IPS DF 4.7 (cell line): ENCODE results near the gene SSH3.

Experiments used
- DNase-seq: peaks from one replicate; pipeline ENCODE4 v3.0.0-alpha.2; 2013; ENCODE audit warnings: low spot score; ENCODE audit errors: extremely low read depth

The SSH3 gene

DNA sequence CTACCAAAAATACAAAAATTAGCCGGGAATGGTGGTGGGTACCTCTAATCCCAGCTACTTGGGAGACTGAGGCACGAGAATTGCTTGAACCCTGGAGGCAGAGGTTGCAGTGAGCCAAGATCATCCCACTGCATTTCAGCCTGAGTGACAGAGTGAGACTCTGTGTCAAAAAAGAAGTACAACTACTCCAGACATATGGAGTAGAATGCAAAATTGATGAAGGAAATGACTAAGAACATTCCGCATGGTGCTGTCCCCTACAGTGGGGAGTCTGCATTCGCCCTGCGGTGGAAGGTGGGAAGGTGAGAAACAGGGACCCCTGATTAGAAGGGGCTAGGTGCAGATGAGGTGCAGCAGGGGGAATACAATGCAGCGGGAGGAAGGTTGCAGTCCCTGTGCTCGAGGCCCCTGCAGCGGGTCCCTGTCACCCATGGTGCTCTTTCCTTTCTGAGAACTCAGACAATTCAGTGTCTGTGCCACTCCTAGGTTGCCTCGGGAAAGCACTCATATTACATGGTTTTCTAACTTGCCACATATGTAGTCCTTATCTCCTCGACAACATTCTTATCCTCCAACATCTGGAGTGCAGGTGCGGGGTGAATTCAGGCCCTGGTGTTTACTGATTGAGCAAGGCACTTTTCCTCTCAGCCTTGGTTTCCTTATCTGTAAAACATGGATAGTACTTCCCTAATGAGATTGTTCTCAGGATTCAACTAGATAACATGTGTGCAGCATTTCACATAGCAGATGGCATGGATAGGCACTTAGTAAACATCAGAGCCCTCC lies 44.8 kb downstream of the SSH3 start:
- no peak for DNase-seq

- no peak for DNase-seq
These were observed 45.7 kb downstream of the SSH3 start for GRCh38 chr11:67349036-67349435.

- DNase-seq, result no peak
These were observed 46.1 kb downstream of the SSH3 start for GRCh38 chr11:67349457-67349856.

DNA sequence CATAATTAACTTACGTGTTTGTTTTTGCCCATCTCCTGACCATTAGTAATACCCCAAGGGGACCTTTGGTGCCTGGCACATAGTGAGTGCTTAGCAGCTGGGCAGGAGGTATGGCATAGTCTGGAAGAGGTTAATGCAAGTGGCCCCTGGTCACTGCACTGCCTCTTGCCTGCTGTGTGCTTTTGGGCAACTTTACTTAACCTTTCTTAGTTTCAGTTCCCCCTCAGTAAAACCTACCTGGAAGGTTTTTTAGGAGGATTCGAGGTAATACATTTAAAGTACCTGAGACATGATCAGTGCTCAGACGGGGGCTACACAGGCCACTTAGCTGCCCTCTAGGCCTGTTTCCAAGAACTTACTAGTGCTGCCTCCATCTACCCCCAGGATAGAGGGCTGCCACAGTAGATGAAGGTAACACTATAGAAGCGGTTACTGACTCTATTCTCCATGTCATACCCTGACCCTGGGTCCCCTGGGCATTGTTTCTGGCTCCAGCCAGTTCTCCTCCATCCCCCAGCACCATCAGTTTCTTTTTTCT lies 46.7 kb downstream of the SSH3 start:
- DNase-seq, result no peak

- no peak for DNase-seq
These were observed 48.1 kb downstream of the SSH3 start for GRCh38 chr11:67351275-67352005.

- no peak for DNase-seq
These were observed 49.4 kb downstream of the SSH3 start for GRCh38 chr11:67352546-67353316.

DNA sequence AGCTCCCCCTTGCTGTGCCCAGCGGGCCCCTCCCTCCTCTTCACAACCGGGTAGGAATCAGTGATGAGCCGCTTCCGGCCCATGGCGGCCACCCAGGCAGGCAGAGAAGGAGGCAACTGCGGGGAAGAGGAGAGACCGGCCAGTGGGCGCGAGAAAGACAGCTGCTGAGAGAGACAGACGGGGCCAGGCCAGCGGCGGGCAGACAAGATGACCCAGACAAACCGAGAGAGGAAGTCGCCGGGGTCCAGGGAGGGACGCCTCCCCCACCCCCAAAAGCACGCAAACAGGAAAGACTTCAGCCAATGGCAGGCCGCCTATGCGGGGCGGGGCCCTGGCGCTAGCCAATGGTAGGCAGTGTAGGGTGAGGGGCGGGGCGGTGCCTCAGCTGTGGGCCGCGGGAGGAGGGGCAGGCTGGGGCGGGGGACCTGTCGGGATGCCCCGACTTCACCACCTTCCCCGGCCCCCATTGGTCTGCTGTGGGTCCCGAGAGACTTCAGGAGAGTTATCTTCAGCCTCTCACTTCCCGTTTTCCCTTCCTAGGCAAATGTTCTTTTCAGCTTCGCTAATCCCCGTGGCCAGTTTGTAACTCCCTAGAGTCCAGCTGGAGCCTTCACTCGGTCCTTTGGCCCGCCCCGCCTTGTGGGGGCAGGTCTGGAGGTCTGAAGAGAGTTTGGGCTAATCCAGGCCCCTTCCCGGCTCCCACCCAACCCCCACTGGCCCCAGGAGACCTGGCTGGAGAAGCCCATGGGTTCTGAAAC lies 50.2 kb downstream of the SSH3 start, which contains the start of gene POLD4:
Gene POLD4, minus strand, starts transcription at position 230 of the 758 bp plus-strand sequence. Its CDS starts 147 bp downstream, at position 83.
- DNase-seq, result no peak

- DNase-seq, result no peak
These were observed 51.0 kb downstream of the SSH3 start for GRCh38 chr11:67354075-67355022.

DNA sequence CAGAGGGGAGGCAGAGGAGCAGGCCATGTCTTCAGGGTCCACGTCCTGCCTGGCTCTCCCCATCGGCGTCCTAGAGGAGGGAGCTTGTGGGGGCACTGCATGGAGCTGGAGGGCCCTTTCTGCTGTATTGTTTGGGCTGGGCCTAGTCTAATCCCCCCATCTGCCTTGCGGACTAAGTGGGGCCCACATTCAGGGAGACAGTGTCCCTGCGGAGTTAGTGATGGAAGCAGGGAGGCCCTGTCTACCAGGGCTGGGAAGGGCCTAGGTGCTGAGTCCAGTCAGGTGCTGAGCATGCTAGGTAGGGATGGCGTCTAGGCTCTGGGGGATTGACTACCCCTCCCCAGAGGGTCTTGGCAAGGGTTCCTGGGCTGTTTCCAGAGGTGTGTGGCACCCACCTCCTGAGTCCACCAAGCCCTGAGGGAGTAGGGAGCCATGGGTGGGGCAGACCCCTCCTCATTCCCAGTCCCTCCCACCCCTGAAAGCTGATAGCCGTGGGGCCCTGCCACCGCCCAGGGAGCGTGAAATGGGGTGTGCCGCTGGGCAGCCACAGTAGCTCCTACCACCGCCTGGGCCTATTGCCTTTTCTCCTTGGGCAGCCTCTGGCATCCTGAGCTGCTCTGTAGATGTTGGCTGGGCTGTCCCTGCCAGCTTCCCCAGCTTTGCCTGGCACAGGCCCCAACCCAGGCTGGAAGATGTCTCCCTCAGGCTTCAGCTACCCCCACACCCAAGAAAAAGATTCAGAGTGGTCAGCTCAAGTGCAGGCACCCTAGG lies 51.9 kb downstream of the SSH3 start:
- DNase-seq, result no peak

DNA sequence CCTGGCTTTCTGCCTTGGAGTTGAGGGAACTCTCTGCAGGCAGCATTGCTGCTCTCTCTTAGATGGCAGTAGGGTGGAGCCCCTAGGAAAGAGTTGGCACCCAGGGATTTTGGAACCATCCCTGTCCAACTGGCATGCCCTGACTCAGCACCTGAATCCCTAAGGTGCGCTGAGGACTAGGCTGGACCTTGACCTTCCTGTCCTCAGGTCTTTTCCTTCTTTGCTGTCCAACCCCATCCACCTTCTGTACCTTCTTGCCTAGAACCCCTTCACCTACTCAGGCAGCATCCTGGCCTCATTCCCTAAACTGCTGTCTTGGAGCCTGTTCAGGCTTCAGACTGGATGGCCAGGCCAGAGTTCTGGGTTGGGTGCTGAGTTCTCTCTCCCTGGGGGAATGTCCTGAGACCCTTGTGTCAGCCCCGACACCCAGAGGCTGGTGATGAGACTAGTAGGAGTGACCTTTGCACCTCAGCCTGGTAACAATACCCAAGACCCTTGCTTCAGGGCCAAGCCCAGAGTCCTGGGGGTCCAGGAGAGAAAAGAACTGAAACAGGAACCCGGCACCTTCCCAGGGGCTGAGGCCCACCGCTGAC lies 52.6 kb downstream of the SSH3 start:
- no peak for DNase-seq

GRCh38 chr11:67356387-67356863 lies 53.1 kb downstream of the SSH3 start:
- DNase-seq, result no peak

GRCh38 chr11:67356864-67357561 lies 53.7 kb downstream of the SSH3 start:
- no peak for DNase-seq

GRCh38 chr11:67357831-67358670 lies 54.7 kb downstream of the SSH3 start:
- no peak for DNase-seq
